Measurements from ENCODE around the gene TSPAN10. TPM values are rescaled to one million over a fixed set of nuclear protein-coding genes. Genes with fewer than 3 reads are reported as not detected.

TSPAN10 gene
- total and polyA plus RNA-seq, 9 of the 15 experiments (the other 6 are each of a cell fraction or from before 2014, with no cell fraction given): 0.05 to 0.31 (median 0.13) TPM; not detected in 1

DNA sequence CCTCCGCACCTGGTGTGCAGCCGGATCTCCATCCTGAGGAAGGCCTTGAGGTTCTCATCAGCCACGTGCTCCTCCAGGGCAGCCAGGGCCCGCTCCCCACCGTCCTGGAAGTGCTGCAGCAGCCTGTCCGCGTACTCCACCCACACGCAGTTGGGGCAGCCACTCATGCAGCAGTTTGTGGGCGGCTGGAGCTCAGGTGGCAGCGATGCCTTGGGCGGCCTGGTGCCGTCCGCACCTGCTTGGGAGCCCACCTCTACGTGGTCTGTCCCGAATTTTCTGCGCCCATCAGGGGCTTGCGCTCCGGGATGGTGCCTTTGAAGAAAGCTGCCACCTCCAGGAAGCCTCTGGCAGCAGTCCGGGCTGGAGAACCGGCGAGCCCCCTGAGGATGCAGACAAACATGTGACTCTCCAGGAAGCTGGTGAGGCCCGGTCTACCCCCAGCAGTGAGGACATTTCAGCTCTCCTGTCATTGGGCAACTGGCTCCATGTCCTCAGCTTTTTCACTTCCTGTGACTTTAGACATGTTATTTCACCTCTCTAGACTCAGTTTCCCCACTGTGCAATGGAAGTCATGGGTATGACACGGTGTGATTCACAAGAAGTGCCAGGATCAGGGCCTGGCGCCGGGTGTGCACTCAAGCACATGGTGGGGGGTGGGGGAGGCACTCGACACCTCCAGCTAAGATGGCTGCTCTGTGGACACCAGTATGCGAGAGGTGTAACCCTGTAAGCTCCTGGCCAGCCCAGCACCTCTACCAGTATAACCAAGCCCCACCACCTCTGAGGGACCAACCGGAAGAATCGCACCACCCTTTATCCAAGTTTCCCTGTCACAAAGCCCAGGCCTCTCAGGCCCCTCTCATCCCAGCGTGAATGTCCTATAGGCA is 28.5 kb downstream of the TSPAN10 start (continued):
- TF ChIP-seq, protein P1, sequence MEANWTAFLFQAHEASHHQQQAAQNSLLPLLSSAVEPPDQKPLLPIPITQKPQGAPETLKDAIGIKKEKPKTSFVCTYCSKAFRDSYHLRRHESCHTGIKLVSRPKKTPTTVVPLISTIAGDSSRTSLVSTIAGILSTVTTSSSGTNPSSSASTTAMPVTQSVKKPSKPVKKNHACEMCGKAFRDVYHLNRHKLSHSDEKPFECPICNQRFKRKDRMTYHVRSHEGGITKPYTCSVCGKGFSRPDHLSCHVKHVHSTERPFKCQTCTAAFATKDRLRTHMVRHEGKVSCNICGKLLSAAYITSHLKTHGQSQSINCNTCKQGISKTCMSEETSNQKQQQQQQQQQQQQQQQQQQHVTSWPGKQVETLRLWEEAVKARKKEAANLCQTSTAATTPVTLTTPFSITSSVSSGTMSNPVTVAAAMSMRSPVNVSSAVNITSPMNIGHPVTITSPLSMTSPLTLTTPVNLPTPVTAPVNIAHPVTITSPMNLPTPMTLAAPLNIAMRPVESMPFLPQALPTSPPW (CRISPR knock-in tag; IDR thresholded peaks at IDR 0.05): peak; percentile 51
- TF ChIP-seq, protein P2, sequence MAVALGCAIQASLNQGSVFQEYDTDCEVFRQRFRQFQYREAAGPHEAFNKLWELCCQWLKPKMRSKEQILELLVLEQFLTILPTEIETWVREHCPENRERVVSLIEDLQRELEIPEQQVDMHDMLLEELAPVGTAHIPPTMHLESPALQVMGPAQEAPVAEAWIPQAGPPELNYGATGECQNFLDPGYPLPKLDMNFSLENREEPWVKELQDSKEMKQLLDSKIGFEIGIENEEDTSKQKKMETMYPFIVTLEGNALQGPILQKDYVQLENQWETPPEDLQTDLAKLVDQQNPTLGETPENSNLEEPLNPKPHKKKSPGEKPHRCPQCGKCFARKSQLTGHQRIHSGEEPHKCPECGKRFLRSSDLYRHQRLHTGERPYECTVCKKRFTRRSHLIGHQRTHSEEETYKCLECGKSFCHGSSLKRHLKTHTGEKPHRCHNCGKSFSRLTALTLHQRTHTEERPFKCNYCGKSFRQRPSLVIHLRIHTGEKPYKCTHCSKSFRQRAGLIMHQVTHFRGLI (CRISPR knock-in tag; IDR thresholded peaks at IDR 0.05): peak; percentile 80; the same call in 1 of the 2 replicates
- TF ChIP-seq PPARD (CRISPR knock-in tag; IDR thresholded peaks at IDR 0.05) (no peak), POLR2AphosphoS2 (IDR thresholded peaks at IDR 0.05; ENCODE audit: low read length) (peak; percentile 71; the same call in 1 of the 2 replicates), MED1 (CRISPR knock-in tag; IDR thresholded peaks at IDR 0.05; ENCODE audit: borderline replicate concordance) (no peak), ZNF212 (CRISPR knock-in tag; IDR thresholded peaks at IDR 0.05) (no peak), KDM4B (IDR thresholded peaks at IDR 0.05; ENCODE audit: borderline replicate concordance in 2 of 2, low read depth in 1 of 2) (no peak), HNRNPUL1 (IDR thresholded peaks at IDR 0.05; ENCODE audit: low read length) (no peak), RREB1 (CRISPR knock-in tag; IDR thresholded peaks at IDR 0.05) (no peak), CHD1 (IDR thresholded peaks at IDR 0.05; ENCODE audit: low read length) (no peak), SETDB1 (IDR thresholded peaks at IDR 0.05; ENCODE audit: low read length) (no peak), TRIM24 (IDR thresholded peaks at IDR 0.05) (no peak), RNF219 (CRISPR knock-in tag; IDR thresholded peaks at IDR 0.05) (no peak)
- TF ChIP-seq, protein P3, sequence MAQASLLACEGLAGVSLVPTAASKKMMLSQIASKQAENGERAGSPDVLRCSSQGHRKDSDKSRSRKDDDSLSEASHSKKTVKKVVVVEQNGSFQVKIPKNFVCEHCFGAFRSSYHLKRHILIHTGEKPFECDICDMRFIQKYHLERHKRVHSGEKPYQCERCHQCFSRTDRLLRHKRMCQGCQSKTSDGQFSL (CRISPR knock-in tag; IDR thresholded peaks at IDR 0.05): peak; percentile 93
- TF ChIP-seq, protein P3 (tag; IDR thresholded peaks at IDR 0.05): peak; percentile 66 to 84; a peak in 3 of 4 replicates
